IPS-15b (cell line): ENCODE results near the gene VANGL2.
"Not testable (repeated sequence)": the region's sequence is repeated elsewhere in the genome, so short reads cannot be mapped to it uniquely, and the experiment has no call there.

Experiments used
- H3K27me3 ChIP-seq: one replicate; pipeline ENCODE4 v1.6.1; 2013; ENCODE audit warnings: low read length; ENCODE audit not compliant: control insufficient read depth, insufficient read depth
- H3K36me3 ChIP-seq: one replicate; pipeline ENCODE4 v1.6.1; 2013; ENCODE audit warnings: low read length; ENCODE audit not compliant: control insufficient read depth, insufficient read depth
- H3K4me1 ChIP-seq: one replicate; pipeline ENCODE4 v1.6.1; 2013; ENCODE audit warnings: mild to moderate bottlenecking, low read length; ENCODE audit not compliant: control insufficient read depth, insufficient read depth
- H3K4me3 ChIP-seq: one replicate; pipeline ENCODE4 v1.5.1; 2013; ENCODE audit warnings: low read depth, low read length
- H3K9ac ChIP-seq: one replicate; pipeline ENCODE4 v1.6.1; 2013; ENCODE audit warnings: low read depth, mild to moderate bottlenecking, low read length
- H3K9me3 ChIP-seq: one replicate; pipeline ENCODE4 v1.6.1; 2013; ENCODE audit warnings: mild to moderate bottlenecking, low read length; ENCODE audit not compliant: control insufficient read depth, insufficient read depth

The VANGL2 gene

DNA sequence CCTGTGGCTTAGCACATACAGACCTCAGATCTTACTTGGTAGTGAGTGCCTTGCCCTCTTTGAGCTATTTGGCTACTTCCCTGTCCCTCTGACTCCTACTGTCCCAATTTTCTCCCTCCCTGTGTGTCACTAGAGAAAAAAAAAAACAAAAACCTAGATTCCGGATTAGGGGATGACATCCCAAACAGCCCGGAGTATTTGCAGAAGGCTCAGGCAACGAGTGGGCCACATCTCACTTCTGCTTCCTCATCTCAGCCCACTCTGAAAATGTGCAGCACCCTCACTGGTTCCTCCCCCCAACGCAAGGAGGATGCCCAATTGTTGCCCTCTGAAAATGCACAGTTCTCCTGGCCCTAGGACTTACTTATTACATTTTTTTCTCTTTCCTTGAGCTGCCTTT lies 28.6 kb upstream of the VANGL2 start:
- H3K9me3 ChIP-seq, result no peaks in the 10 kb centered on the region
- H3K4me1 ChIP-seq, result peaks cover 31% of the 10 kb centered on the region
- no peak overlapping the region for H3K9ac ChIP-seq
- no peak overlapping the region for H3K4me3 ChIP-seq
- H3K27me3 ChIP-seq, result no peaks in the 10 kb centered on the region
- no peaks in the 10 kb centered on the region for H3K36me3 ChIP-seq

DNA sequence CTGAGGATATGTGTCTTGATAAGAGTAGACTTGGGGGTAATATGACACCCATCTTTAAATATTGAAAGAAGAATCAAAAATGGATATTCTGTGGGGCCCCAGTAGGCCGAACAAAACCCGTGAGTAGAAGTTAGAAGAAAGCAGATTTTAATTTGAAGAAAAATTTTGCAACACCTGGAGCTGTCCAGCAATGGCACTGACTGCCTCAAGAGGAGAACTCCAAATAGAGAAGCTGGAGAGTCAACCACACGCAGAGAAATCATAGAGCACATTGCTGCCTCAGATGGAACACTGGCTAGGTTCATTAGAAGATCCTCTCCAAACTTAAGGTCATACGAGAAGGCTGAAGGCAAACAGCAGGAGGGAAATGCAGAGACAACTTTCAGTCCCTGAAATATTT lies 26.7 kb upstream of the VANGL2 start:
- Histone ChIP-seq H3K9ac (no peak overlapping the region), H3K27me3 (no peaks in the 10 kb centered on the region), H3K4me1 (peaks cover 32% of the 10 kb centered on the region), H3K9me3 (no peaks in the 10 kb centered on the region), H3K36me3 (no peaks in the 10 kb centered on the region), H3K4me3 (no peak overlapping the region)

DNA sequence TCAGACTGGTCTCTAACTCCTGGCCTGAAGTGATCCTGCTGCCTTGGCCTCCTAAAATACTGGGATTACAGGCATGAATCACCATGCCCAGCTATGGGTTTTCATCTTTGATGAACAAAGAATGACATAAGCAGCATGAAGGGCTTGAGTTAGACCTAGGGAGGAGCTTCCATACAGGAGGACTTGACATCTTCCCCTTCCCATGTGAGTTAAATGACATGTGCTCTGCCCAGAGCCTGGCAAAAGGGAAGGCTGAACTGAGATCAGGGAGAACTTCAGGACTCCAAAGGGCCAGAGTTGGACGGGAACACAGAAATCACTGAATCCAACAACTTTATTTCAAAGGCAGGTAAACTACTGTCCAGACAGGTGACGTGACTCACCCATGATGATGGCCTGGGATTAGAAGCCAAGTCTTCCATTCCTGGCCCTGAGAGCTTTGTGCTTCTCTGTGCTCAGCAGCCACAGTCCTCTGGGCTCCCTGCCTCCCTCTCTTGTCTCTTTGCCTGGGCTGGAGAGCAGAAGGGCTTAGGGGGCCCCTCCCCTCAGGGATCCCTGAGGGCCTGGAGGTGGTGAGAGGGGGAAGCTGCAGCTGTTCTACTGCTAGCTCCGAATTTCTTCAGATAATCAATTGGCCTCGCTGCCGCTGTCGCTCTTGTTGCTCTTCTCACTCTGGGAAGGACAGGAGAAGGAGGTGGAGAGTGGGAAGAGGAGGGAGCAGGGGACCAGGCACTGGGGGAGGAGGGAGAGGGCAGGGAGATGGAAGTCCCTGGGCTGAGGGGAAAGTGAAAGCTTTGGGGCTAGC lies 25.9 kb upstream of the VANGL2 start:
- Histone ChIP-seq H3K9me3 (no peaks in the 10 kb centered on the region), H3K4me1 (peaks cover 32% of the 10 kb centered on the region), H3K36me3 (no peaks in the 10 kb centered on the region), H3K9ac (no peak overlapping the region), H3K4me3 (peak overlapping the region; percentile 27), H3K27me3 (no peaks in the 10 kb centered on the region)

DNA sequence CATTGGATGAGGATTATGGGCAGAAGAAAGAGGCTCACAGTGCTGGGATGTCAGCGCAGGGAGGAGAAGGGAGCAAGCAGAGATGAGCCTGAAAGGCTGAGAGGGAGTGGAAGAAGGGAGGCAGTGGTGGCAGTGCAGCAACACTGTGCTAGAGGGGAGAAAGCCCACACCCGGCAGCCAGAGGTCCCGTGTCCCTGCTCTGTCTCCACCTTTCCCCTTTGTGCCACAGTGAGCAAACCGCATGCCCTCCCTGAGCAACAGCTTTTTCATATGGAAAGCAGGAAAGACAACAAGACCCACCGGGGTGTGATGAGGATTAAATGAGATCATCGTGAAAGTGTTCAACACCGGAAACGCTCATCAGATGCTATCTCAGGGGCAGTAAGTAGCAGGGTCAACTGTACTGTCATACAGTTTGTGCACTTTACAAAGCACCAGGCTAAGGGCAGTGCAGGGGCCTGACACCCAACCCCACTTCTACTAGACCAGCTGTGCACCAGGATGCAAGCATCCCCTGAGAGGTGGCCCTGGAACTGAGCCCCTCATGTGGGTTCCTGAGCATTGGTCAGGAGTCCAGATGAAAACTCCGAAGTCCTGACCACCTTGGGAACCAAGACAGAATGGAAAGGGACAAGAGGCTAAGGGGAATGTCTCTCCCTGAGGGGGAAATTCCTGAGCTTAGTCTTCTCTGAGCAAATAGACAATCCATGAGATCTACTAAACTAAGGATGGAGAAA lies 24.4 kb upstream of the VANGL2 start:
- no peaks in the 10 kb centered on the region for H3K9me3 ChIP-seq
- no peak overlapping the region for H3K9ac ChIP-seq
- peaks cover 28% of the 10 kb centered on the region for H3K4me1 ChIP-seq
- peak overlapping the region; percentile 50 for H3K4me3 ChIP-seq
- H3K27me3 ChIP-seq, result no peaks in the 10 kb centered on the region
- no peaks in the 10 kb centered on the region for H3K36me3 ChIP-seq

DNA sequence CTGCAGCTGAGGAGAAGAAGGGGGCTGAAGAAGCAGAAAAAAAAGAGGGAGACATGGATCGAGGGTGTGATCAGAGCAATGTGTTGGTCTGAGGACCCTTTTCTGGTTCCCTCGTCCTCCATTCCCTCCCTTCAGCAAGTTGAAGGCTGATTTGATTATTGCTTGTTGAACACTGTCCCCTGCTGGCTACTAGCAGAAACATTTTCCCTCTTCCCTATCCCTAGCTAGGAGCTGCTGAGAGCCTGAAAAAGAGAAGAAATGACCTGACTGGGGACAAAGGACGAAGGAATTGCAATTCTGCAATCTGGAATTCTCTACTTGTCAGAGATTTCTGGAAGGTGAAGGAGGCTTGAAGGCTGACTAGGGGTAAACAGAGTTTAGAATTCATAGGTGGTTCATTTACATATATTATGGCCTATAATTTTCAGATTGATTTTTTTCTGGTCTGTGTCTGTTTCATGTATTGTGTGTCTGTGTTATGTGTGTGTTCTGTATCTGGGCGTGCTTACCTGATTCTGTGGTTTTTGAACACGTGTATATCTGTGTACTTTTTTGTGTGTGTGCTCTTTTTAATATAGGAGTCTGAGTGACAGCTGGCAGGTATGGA lies 23.7 kb upstream of the VANGL2 start:
- Histone ChIP-seq H3K27me3 (no peaks in the 10 kb centered on the region), H3K9me3 (no peaks in the 10 kb centered on the region), H3K4me1 (peaks cover 28% of the 10 kb centered on the region), H3K4me3 (peak overlapping the region; percentile 50), H3K9ac (no peak overlapping the region), H3K36me3 (no peaks in the 10 kb centered on the region)

DNA sequence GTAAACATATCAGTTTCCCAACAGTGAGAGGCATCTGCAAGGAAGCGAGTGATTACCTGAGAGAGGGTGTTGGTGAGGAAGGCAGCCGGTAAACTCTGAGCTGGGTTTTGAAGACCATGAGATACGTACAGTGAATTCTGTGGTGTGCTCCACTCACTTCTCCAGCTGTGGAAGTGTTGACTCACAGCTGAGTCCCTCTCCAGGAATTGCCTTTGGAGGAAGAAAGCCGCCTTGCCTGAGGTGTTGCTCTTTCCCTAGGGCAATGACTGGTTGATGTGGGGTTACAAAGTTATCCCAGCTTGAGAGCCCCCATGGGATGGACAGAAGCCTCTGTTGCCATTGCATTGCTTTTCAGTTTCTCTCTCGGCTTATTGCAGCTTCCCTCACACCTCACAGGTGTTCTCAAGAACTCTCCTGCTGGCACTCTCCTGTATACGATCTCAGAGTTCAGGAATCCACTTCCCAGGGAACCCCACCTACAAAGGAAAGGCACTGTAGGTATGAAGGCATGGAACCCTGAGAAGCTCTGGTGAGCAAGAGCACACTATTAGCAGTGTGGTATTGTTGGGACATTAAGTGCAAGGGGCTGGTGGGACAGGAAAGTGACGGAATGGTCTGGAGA lies 22.7 kb upstream of the VANGL2 start:
- Histone ChIP-seq H3K27me3 (no peaks in the 10 kb centered on the region), H3K9ac (no peak overlapping the region), H3K36me3 (no peaks in the 10 kb centered on the region), H3K9me3 (no peaks in the 10 kb centered on the region), H3K4me3 (no peak overlapping the region), H3K4me1 (peaks cover 28% of the 10 kb centered on the region)

DNA sequence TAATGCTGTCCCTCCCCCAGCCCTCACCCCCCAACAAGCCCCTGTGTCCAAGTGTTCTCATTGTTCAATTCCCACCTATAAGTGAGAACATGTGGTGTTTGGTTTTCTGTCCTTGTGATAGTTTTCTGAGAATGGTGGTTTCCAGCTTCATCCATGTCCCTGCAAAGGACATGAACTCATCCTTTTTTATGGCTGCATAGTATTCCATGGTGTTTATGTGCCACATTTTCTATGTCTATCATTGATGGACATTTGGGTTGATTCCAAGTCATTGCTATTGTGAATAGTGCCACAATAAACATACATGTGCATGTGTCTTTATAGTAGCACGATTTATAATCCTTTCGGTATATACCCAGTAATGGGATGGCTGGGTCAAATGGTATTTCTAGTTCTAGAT lies 15.6 kb upstream of the VANGL2 start:
- not testable (repeated sequence) for H3K36me3 ChIP-seq, H3K27me3 ChIP-seq, H3K4me1 ChIP-seq, H3K9me3 ChIP-seq, H3K4me3 ChIP-seq, H3K9ac ChIP-seq

DNA sequence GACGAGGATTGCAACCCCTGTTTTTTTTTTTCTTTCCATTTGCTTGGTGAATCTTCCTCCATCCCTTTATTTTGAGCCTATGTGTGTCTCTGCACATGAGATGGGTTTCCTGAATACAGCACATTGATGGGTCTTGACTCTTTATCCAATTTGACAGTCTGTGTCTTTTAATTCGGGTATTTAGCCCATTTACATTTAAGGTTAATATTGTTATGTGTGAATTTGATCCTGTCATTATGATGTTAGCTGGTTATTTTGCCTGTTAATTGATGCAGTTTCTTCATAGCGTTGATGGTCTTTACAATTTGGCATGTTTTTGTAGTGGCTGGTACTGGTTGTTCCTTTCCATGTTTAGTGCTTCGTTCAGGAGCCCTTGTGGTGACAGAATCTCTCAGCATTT lies 12.0 kb upstream of the VANGL2 start:
- H3K4me3 ChIP-seq, H3K4me1 ChIP-seq, H3K9ac ChIP-seq, H3K36me3 ChIP-seq, H3K27me3 ChIP-seq, H3K9me3 ChIP-seq: not testable (repeated sequence)

DNA sequence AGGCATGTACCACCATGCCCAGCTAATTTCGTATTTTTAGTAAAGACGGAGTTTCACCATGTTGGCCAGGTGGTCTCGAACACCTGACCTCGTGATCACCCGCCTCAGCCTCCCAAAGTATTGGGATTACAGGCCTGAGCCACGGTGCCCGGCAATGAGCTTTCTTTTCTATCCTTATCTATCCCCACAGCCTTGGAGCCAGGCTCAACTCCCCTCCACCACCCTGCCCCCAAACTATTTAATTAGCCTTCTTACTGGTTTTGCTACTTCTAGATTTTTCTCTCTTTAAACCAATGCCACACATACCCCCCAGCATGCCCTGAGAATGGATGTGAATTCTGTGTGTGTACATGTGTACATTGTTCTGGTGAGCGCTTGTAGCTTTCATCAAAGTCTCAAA lies 5.7 kb upstream of the VANGL2 start:
- Histone ChIP-seq H3K4me3 (no peak overlapping the region), H3K9ac (no peak overlapping the region), H3K27me3 (no peaks in the 10 kb centered on the region), H3K36me3 (no peaks in the 10 kb centered on the region), H3K9me3 (no peaks in the 10 kb centered on the region), H3K4me1 (peaks cover 8% of the 10 kb centered on the region)

DNA sequence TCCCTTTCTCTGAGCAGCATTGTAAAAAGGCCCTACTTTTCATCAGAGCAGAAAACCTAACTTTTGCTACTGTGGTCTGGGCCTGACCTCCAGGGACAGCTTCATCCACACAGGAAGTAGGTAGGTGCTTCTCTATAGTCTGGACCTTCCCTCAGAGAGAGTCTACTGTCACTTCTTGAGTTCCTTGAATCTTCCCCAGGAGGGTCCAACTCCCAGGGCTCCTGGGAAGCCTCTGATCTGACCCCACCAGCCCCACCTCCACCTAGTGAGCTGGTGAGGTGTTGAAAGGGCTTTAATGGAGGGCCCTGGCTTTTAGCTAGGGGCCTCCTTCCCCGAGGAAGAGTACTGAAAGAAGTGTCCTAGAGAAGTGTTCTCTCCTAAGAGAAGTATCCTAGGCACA lies 2.7 kb upstream of the VANGL2 start:
- Histone ChIP-seq H3K4me3 (no peak overlapping the region), H3K36me3 (no peaks in the 10 kb centered on the region), H3K9ac (no peak overlapping the region), H3K9me3 (no peaks in the 10 kb centered on the region), H3K27me3 (no peaks in the 10 kb centered on the region), H3K4me1 (peaks cover 17% of the 10 kb centered on the region)

DNA sequence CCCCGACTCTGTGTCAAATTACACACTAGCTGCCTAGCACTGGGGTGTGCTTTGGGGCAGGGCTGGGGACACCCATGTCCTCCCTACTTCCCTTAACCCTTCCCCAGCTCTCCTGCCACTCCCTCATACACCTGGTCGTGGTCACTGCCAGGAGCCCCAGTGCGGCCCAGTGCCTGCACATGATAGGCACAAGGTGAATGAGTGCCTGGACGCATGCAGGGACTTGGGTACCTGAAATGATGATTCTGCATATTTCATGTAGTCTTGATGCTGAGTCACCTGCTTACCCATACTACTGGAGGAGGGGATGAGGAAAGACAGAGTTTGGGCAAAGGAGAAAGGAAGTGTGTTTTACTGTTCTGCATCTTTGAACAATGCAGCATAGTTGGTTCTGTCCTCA lies 1.5 kb upstream of the VANGL2 start:
- H3K27me3 ChIP-seq, result no peaks in the 10 kb centered on the region
- H3K4me3 ChIP-seq, result no peak overlapping the region
- no peak overlapping the region for H3K9ac ChIP-seq
- no peaks in the 10 kb centered on the region for H3K36me3 ChIP-seq
- peaks cover 21% of the 10 kb centered on the region for H3K4me1 ChIP-seq
- no peaks in the 10 kb centered on the region for H3K9me3 ChIP-seq
